ENCODE measurements around the gene SLC25A45.

DNA sequence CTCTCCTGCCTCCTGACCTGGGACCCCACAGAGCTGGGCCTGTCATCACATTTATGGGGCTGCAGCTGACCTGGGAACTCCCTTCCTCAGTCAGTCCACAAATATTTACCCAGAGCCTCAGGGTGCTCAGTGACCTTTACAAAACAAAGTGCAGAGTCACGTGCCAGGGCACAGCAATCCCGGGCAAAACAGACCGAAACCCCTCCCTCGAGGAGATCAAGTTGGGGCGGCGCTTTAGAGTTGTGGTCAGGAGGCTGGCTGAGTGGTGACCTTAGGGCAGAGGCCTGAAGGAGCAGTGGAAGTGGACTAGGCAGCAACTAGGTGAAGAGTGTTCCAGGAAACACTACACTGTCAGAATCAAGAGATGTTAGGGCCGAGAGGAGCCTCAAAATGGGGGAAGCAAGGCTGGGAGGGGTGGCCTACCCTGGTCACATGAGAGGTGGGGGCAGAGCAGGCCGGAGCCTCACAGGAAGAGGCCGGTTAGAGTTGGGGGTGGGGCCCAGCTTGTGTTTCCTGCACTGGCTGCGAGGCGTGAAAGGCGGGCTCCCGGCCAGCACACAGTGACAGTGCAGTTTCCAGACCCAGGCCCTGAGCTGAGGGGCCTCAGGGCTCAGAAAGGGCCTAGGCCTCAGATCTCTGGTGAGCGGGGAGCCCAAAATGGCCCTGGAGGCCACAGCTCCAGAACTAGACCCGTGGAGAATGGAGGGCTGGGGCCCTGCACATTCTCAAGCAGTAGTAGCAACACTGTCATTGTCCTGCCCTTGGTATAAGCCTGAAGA, 36.4 kb upstream of the SLC25A45 start:
- TF ChIP-seq, protein P1, sequence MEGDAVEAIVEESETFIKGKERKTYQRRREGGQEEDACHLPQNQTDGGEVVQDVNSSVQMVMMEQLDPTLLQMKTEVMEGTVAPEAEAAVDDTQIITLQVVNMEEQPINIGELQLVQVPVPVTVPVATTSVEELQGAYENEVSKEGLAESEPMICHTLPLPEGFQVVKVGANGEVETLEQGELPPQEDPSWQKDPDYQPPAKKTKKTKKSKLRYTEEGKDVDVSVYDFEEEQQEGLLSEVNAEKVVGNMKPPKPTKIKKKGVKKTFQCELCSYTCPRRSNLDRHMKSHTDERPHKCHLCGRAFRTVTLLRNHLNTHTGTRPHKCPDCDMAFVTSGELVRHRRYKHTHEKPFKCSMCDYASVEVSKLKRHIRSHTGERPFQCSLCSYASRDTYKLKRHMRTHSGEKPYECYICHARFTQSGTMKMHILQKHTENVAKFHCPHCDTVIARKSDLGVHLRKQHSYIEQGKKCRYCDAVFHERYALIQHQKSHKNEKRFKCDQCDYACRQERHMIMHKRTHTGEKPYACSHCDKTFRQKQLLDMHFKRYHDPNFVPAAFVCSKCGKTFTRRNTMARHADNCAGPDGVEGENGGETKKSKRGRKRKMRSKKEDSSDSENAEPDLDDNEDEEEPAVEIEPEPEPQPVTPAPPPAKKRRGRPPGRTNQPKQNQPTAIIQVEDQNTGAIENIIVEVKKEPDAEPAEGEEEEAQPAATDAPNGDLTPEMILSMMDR (IDR thresholded peaks at IDR 0.05), result no peak
- no peak for TF ChIP-seq EZH2 (IDR thresholded peaks at IDR 0.05; ENCODE audit: borderline replicate concordance, insufficient read depth, low read depth, low read length, poor library complexity, severe bottlenecking)

Measured in B cell (primary cell).